Adrenal gland (tissue), 5 donors: Measurements from ENCODE around the gene KCNB1.

ENCODE experiments used
- CTCF ChIP-seq, 6 experiments: fragments of 450-650 bp in 4 of 6; fragments of 200-600 bp in 2 of 6; sonication (generic) in 1 of 6; IDR thresholded peaks; 1 replicate in 5 of 6; 2 replicates in 1 of 6; pipeline versions ENCODE4 v1.5.1 to v1.8.0; 2016 to 2021; ENCODE audit warnings: antibody characterized with exemption in 6 of 6, mild to moderate bottlenecking in 2 of 6, moderate library complexity in 1 of 6
- POLR2A ChIP-seq, 2 donors: fragments of 450-650 bp; IDR thresholded peaks; one replicate each; pipeline ENCODE4 v1.6.1; 2017; ENCODE audit warnings: antibody characterized with exemption in 2 of 2, mild to moderate bottlenecking in 2 of 2, moderate library complexity in 1 of 2
- donor health status: DM: no; HTN: no; CAD: no.

GRCh38 chr20:49406666-49407065, 75.8 kb downstream of the KCNB1 start:
- TF ChIP-seq CTCF (IDR thresholded peaks at IDR 0.05) (no peak), POLR2A (IDR thresholded peaks at IDR 0.05) (no peak)
